Kidney epithelial cell (primary cell): ENCODE results near the gene ENOSF1. TPM values are rescaled to one million over a fixed set of nuclear protein-coding genes. Genes with fewer than 3 reads are reported as not detected.

ENCODE experiments used
- DNase-seq: peaks from one replicate; pipeline ENCODE4 v3.0.0-alpha.2; 2010; ENCODE audit warnings: low read depth
- H3K27me3 ChIP-seq: 2 replicates; pipeline ENCODE4 v1.6.0; 2011; ENCODE audit warnings: low read length; ENCODE audit not compliant: control insufficient read depth, insufficient read depth
- H3K36me3 ChIP-seq: 2 replicates; pipeline ENCODE4 v1.5.1; 2011; ENCODE audit warnings: low read length; ENCODE audit not compliant: control insufficient read depth, insufficient read depth
- H3K4me3 ChIP-seq: 2 replicates; pipeline ENCODE4 v1.5.1; 2011; ENCODE audit warnings: low read depth, mild to moderate bottlenecking, control low read depth, low read length
- total RNA-seq: library from RNA; depleted of rRNA; stranded (reverse); fragments of >200 nt; gene quantifications from 2 replicates; pipeline ENCODE4 v1.2.3, GENCODE V29; 2015
- TF ChIP-seq, protein P1 (sequence below): IDR thresholded peaks from 2 replicates; pipeline ENCODE4 v1.5.1; 2011; ENCODE audit warnings: mild to moderate bottlenecking, moderate library complexity, low read length, control low read depth, inconsistent platforms; ENCODE audit not compliant: insufficient read depth, poor library complexity, severe bottlenecking

ENOSF1 gene
- total RNA-seq, 1 donor from 2014 or later: 29.7 TPM

DNA sequence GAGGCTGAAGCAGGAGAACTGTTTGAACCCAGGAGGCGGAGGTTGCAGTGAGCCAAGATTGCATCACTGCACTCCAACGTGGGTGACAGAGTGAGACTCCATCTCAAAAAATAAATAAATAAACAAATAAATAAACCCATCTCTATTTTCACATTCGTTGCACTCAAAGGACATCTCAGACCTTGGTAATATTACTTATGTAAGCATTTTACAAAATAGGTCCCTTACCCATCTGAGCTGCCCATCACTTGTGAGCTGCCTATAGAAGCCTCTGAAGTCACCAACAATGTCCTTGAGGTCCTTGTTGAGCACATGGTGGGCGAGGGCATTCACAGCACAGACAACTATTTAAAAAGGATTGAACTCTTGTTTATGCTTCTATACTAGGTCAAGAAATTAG, 15.4 kb downstream of the ENOSF1 start:
- TF ChIP-seq, protein P1, sequence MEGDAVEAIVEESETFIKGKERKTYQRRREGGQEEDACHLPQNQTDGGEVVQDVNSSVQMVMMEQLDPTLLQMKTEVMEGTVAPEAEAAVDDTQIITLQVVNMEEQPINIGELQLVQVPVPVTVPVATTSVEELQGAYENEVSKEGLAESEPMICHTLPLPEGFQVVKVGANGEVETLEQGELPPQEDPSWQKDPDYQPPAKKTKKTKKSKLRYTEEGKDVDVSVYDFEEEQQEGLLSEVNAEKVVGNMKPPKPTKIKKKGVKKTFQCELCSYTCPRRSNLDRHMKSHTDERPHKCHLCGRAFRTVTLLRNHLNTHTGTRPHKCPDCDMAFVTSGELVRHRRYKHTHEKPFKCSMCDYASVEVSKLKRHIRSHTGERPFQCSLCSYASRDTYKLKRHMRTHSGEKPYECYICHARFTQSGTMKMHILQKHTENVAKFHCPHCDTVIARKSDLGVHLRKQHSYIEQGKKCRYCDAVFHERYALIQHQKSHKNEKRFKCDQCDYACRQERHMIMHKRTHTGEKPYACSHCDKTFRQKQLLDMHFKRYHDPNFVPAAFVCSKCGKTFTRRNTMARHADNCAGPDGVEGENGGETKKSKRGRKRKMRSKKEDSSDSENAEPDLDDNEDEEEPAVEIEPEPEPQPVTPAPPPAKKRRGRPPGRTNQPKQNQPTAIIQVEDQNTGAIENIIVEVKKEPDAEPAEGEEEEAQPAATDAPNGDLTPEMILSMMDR: no peak
- DNase-seq: no peak
- Histone ChIP-seq H3K27me3 (no peaks in the 10 kb centered on the region), H3K36me3 (peaks cover 1% of the 10 kb centered on the region), H3K4me3 (no peak overlapping the region)

DNA sequence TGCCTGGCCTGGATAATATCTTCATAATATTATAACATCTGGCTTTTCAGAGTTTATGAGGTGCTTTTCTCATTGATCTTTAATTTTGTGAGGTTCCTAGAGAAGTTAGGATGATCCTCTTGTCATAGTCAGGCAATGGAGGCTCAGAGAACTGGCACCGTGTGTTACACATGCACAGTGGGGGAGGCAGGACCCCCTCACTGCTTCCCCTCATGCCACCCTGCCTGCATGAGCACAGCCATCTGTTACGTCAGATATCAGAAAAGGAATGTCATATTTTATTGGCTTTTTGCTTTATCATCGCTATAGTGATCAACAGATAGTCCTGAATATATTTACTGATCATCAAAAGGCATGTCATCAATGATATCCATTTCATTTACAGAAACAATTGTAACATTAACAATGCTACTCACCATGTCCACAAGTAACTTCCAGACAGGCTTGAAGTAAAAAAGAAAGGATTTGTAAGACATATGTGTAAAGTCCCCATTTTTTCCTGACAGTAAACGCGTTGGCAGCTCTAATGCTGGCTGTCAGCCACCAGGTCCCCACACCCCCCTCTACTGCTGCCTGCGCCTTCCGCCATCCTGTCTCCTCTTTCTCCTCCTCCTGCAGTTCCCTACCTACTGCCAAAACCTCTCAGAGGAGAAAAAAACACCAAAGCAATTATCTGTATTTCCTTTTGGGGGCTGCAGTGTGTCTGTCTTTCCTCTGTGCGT, 18.8 kb downstream of the ENOSF1 start:
- TF ChIP-seq, protein P1: no peak
- DNase-seq: no peak
- peaks cover 2% of the 10 kb centered on the region for H3K36me3 ChIP-seq
- H3K4me3 ChIP-seq: no peak overlapping the region
- no peaks in the 10 kb centered on the region for H3K27me3 ChIP-seq

DNA sequence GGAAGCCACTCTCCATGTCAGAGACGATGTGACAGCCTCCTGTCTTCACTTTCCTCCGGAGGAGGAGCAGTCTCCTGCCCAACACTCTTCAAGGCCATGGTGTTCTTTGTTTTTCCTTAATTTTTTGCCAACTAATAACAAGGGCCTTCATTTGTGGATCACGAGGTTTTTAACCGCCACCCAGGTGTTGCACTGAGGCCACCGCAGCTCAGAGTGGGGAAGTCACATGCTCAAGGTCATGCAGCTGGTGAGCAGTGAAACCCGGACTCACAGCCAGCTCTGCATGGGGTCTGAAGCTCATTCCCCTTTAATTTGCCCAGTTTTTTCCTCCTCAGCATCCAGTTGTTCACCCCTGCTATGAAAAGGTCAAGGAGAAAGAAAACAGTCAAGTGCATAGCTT, 19.6 kb downstream of the ENOSF1 start:
- no peak for DNase-seq
- Histone ChIP-seq H3K27me3 (no peaks in the 10 kb centered on the region), H3K36me3 (peaks cover 2% of the 10 kb centered on the region), H3K4me3 (no peak overlapping the region)
- TF ChIP-seq, protein P1: no peak

DNA sequence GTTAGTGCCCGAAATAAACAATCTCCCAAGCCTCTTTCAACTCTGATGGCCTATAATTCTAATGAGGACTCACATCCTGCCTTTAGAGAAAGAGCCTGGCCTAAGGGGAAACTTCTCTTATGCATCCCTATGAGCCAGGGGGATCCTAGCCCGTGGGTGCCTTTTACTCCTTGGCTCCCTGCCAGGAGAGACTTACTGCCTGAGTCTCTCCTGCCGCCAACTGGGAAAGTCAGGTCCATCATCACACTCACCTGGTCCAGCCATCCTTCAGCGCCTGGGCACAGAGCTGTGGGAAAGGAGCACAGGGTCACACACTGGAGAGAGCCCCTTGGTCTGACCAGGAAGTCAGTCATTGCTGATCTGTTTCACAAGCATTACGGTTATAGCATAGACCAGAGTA, 24.1 kb downstream of the ENOSF1 start:
- no peak for DNase-seq
- TF ChIP-seq, protein P1: no peak
- no peaks in the 10 kb centered on the region for H3K27me3 ChIP-seq
- H3K36me3 ChIP-seq: peaks cover 1% of the 10 kb centered on the region
- H3K4me3 ChIP-seq: no peak overlapping the region

DNA sequence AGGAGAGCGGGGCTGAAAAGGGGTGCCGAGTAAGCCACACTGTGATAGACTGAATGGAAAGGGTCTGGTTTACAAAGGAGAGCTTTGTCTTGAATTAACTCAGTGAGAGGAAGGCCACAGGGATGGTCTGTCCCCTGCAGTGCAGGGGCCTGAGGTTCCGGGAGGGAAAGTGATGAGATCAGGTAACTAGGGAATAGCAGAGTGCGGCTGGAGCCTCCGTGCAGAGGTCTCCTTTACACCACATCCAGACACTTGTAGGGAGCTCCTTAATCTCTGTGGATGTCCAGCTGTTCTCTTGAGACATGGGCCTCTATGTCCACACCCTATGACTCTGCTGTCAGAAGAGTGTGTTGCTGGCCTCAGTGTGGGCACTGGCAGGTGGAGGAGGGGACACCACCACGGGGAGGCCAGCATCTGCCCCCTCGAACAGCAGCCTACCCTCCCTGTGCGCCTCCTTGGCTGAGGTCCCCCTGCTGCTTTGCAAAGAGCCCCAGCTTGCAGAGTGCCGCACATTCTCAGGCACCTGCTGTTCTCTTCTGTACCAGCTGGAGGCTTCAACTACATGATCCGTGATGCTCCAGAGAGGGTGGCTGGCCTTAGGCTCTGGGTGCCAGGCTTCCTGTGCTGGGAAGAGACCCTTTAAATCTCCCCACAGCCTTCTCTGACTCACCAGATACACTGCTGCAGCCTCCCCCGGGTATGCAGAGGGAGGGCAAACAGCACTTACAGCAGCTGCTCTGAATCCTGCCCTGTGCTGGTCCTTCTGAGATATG, 25.9 kb downstream of the ENOSF1 start:
- DNase-seq: no peak
- H3K36me3 ChIP-seq: peaks cover 1% of the 10 kb centered on the region
- H3K4me3 ChIP-seq: no peak overlapping the region
- no peaks in the 10 kb centered on the region for H3K27me3 ChIP-seq
- TF ChIP-seq, protein P1: no peak

DNA sequence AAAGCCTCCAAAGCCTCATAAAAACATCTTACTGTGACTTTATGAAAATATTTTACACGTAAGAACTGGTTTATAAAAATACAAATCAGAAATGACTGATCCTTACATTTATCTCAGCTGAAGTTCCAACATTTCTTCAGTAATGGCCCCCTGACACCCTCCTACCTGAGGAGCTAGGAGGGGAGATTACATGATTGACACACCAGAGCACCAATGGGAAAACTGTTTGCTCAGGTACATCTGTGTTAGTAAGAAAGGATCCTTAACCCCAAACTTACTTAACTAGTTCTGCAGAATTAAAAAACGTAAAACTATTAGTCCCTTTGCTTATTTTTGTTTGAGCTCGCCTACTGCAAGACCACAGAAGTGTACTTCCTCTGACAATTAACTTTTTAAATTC, 27.0 kb downstream of the ENOSF1 start:
- TF ChIP-seq, protein P1: no peak
- no peak for DNase-seq

More for the DNA sequence above, 27.0 kb downstream of the ENOSF1 start:
- H3K27me3 ChIP-seq: no peaks in the 10 kb centered on the region
- H3K36me3 ChIP-seq: peaks cover 1% of the 10 kb centered on the region
- no peak overlapping the region for H3K4me3 ChIP-seq
